Measurements from ENCODE around the gene JMJD6. TPM values are rescaled to one million over a fixed set of nuclear protein-coding genes. Genes with fewer than 3 reads are reported as not detected.
A peak's percentile ranks its signal among the peaks of the same experiment; 100 is the strongest.
"Not testable (repeated sequence)": the region's sequence is repeated elsewhere in the genome, so short reads cannot be mapped to it uniquely, and the experiment has no call there.

Gene JMJD6
- total RNA-seq, 1 donor from 2014 or later: 29.6 TPM

GRCh38 chr17:76732734-76733617, 6.6 kb upstream of the JMJD6 start:
- intact Hi-C loops (cut with DNase I): no loop called here
- H3K4me3 ChIP-seq: no peak overlapping the region
- no peak overlapping the region for H3K27ac ChIP-seq
- H3K27me3 ChIP-seq (ENCODE audit: low read depth): no peaks in the 10 kb centered on the region
- peaks cover 72% of the 10 kb centered on the region for H3K36me3 ChIP-seq
- H3K4me1 ChIP-seq: peaks cover 73% of the 10 kb centered on the region
- no peaks in the 10 kb centered on the region for H3K9me3 ChIP-seq
- no peak for DNase-seq
- no peak for ATAC-seq
- TF ChIP-seq CTCF (IDR thresholded peaks at IDR 0.05): no peak

- H3K9me3 ChIP-seq; H3K27me3 ChIP-seq (ENCODE audit: low read depth); H3K4me3 ChIP-seq; H3K27ac ChIP-seq; ATAC-seq; DNase-seq; intact Hi-C loops (cut with DNase I): not testable (repeated sequence)
- Histone ChIP-seq H3K36me3 (peaks cover 72% of the 10 kb centered on the region), H3K4me1 (peaks cover 80% of the 10 kb centered on the region)
Observed at GRCh38 chr17:76731800-76732733, 5.7 kb upstream of the JMJD6 start.

GRCh38 chr17:76727745-76728456, 1.5 kb upstream of the JMJD6 start:
- no peak for ATAC-seq
- Histone ChIP-seq H3K4me3 (peak overlapping the region; percentile 98), H3K27ac (peak overlapping the region; percentile 99), H3K4me1 (peaks cover 78% of the 10 kb centered on the region), H3K36me3 (peaks cover 65% of the 10 kb centered on the region), H3K27me3 (ENCODE audit: low read depth) (no peaks in the 10 kb centered on the region), H3K9me3 (no peaks in the 10 kb centered on the region)
- no peak for TF ChIP-seq CTCF (IDR thresholded peaks at IDR 0.05)
- intact Hi-C loops (cut with DNase I): no loop called here
- DNase-seq: no peak

- ATAC-seq: peak; percentile 78 to 81
- no peaks in the 10 kb centered on the region for H3K9me3 ChIP-seq
- peaks cover 65% of the 10 kb centered on the region for H3K36me3 ChIP-seq
- H3K27me3 ChIP-seq (ENCODE audit: low read depth): no peaks in the 10 kb centered on the region
- H3K27ac ChIP-seq: peak within 1 kb of the TSS; percentile 99
- H3K4me1 ChIP-seq: peaks cover 70% of the 10 kb centered on the region
- DNase-seq: peak; percentile 91
- TF ChIP-seq CTCF (IDR thresholded peaks at IDR 0.05): peak; percentile 78
- intact Hi-C loops (cut with DNase I): no loop called here
- H3K4me3 ChIP-seq: peak within 1 kb of the TSS; percentile 98
Observed at GRCh38 chr17:76726776-76727718, 641 bp upstream of the JMJD6 start, which contains the start of gene METTL23. METTL23 (plus strand) TSS chr17:76726839; CDS start chr17:76729711, 2,872 bp downstream.

GRCh38 chr17:76725580-76726230, 701 bp downstream of the JMJD6 start:
- H3K27ac ChIP-seq: peak overlapping the region; percentile 99
- intact Hi-C loops (cut with DNase I): no loop called here
- peak; percentile 85 for DNase-seq
- H3K4me1 ChIP-seq: peaks cover 58% of the 10 kb centered on the region
- peak; percentile 66 to 75 for ATAC-seq
- peaks cover 65% of the 10 kb centered on the region for H3K36me3 ChIP-seq
- no peak for TF ChIP-seq CTCF (IDR thresholded peaks at IDR 0.05)
- no peaks in the 10 kb centered on the region for H3K27me3 ChIP-seq (ENCODE audit: low read depth)
- H3K4me3 ChIP-seq: peak overlapping the region; percentile 98
- no peaks in the 10 kb centered on the region for H3K9me3 ChIP-seq
